GM12872 (cell line): ENCODE results near the gene R3HDM1.

Experiments used
- TF ChIP-seq, protein P1 (sequence below): IDR thresholded peaks from 3 replicates; pipeline ENCODE4 v1.5.1; 2011; ENCODE audit warnings: low read depth, mild to moderate bottlenecking, low read length, moderate library complexity; ENCODE audit not compliant: insufficient read depth

R3HDM1 gene

DNA sequence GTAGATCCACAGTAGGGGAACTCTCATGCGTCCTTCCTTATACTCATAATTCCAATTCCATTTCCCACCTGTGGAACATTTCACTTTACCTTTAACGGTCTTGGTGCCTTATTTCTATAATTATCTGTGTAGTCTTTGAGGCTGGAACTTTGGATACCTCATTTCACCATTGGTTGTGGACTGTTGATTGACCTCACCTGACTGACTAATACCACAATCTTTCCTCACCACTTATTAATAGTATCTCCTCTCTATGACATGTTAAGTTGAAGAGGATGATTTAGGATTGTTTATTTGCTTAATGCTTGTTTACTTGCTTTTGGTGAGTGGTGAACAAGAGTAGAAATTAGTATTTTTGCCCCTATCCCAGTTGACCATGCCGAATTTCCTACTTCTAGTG, 50.0 kb downstream of the R3HDM1 start:
- TF ChIP-seq, protein P1, sequence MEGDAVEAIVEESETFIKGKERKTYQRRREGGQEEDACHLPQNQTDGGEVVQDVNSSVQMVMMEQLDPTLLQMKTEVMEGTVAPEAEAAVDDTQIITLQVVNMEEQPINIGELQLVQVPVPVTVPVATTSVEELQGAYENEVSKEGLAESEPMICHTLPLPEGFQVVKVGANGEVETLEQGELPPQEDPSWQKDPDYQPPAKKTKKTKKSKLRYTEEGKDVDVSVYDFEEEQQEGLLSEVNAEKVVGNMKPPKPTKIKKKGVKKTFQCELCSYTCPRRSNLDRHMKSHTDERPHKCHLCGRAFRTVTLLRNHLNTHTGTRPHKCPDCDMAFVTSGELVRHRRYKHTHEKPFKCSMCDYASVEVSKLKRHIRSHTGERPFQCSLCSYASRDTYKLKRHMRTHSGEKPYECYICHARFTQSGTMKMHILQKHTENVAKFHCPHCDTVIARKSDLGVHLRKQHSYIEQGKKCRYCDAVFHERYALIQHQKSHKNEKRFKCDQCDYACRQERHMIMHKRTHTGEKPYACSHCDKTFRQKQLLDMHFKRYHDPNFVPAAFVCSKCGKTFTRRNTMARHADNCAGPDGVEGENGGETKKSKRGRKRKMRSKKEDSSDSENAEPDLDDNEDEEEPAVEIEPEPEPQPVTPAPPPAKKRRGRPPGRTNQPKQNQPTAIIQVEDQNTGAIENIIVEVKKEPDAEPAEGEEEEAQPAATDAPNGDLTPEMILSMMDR, result no peak

GRCh38 chr2:135582383-135582782, 51.1 kb downstream of the R3HDM1 start:
- TF ChIP-seq, protein P1, result no peak

DNA sequence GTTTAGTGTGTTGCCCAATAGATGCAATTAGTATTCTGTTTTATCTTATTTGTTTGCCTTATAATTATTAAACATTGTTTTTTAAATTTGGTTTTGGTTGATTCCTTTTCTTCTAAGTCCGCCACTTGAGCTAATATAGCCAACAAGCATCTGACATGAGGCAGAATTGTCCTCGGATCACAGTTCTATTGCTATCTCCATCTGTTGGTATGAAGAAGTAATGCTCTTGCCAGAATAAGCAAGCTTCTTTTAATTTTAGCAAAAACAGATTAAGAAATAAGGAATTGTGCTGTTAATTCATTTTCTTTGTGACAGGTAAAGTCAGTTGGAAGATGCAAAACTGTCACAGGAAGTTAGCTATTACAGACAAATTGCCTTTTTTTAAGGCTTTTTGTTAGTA, 54.3 kb downstream of the R3HDM1 start:
- TF ChIP-seq, protein P1, result no peak

GRCh38 chr2:135586148-135586547, 54.9 kb downstream of the R3HDM1 start:
- TF ChIP-seq, protein P1, result no peak

DNA sequence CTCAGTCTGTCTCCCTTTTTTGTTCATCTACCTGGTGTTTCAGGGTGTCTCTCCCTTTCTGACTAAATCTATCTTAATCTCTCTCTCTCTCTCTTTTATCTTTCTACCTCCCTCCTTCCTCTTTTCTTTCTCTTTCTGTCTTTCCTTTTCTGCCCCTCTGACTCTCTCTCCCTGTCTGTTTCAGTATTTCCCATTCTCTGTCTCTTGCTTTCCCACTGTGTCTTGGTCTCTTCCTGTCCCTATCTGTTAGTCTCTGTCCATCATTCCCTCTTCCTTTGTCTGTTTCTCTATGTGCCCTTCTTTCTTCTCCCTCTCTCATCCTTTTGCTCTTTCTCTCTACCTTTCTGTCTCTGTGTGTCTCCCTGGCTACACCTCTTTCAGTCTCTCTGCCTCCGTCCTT, 56.7 kb downstream of the R3HDM1 start:
- TF ChIP-seq, protein P1, result no peak

DNA sequence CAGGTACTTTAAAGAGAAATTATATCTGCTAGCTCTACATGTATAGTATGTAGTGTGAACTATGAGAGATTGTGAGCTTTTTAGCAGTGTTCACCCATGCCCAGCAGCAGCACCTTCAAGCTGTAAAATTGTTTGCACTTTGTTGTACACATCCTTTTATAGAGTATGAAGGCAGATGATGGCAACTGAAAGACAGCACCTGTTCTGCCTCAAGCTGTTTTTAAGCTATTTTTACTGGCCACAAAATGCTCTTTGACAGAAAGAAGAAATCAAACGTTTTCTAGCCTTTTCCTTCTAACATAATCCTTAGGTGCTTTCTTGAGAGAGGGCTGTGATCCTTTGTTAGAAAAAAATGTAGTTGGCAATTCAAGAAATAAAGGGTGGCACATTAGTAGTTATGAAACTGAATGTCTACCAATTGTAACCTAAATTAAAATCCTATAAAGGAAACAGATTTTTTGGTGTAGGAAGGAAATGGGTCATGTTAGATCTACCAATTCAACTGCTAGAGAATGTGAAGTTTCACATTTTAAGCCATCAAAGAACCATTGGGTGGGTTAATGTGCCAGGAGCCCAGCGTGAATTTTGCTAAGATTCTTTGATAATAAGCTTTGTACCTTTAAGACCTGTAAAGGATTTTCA, 59.5 kb downstream of the R3HDM1 start:
- TF ChIP-seq, protein P1, result no peak

GRCh38 chr2:135600915-135601314, 69.6 kb downstream of the R3HDM1 start:
- TF ChIP-seq, protein P1, result no peak
